Renal cortex interstitium (tissue), 11 donors: Measurements from ENCODE around the gene NFXL1. TPM values are rescaled to one million over a fixed set of nuclear protein-coding genes. Genes with fewer than 3 reads are reported as not detected.

ENCODE experiments used
- DNase-seq, 11 donors: peaks; one replicate each; pipeline ENCODE4 v3.0.0-alpha.2; 2013; ENCODE audit warnings: low read depth in 9 of 11, low spot score in 4 of 11; ENCODE audit errors: extremely low read depth in 1 of 11
- polyA plus RNA-seq, 3 donors: library from polyadenylated mRNA; unstranded; fragments of 120-200 nt; gene quantifications; one replicate each; pipeline ENCODE4 v1.2.1, GENCODE V29; 2013; ENCODE audit not compliant: insufficient read length in 3 of 3

NFXL1 gene
- polyA plus RNA-seq, 3 donors, result 24.3 to 28.6 (median 28.2) TPM

GRCh38 chr4:47798165-47798564 is 116.2 kb downstream of the NFXL1 start:
- DNase-seq, result no peak

Other genes starting within 250 kb of the NFXL1 start
- 1 to 10 TPM; 4.4 to 5.8 (median 4.5) TPM for gene CORIN, start 76.5 kb downstream of the NFXL1 start, polyA plus RNA-seq
- gene CNGA1, start 102.1 kb upstream of the NFXL1 start, polyA plus RNA-seq, result 1 to 10 TPM; 2.9 to 3.7 (median 3.6) TPM
- gene NIPAL1, start 102.2 kb upstream of the NFXL1 start, polyA plus RNA-seq, result 10 to 100 TPM in 1 of 3 donors, 1 to 10 TPM in 2; 8.6 to 11.1 (median 8.8) TPM
- gene TXK, start 219.7 kb upstream of the NFXL1 start, polyA plus RNA-seq, result 1 to 10 TPM; 1.5 to 4.2 (median 2.5) TPM